SJCRH30 (cell line): ENCODE measurements around the gene NEDD4L. TPM values are rescaled to one million over a fixed set of nuclear protein-coding genes. Genes with fewer than 3 reads are reported as not detected.

ENCODE experiments used
- DNase-seq, 2 experiments: peaks; one replicate each; pipeline ENCODE4 v3.0.0-alpha.2; 2015 to 2020
- H3K27ac ChIP-seq: fragments of 250-450 bp; sonication (Bioruptor Pico); 2 replicates; pipeline ENCODE4 v1.5.1; 2020; ENCODE audit warnings: mild to moderate bottlenecking, moderate library complexity
- H3K27me3 ChIP-seq: fragments of 250-450 bp; sonication (Bioruptor Pico); 2 replicates; pipeline ENCODE4 v1.5.1; 2020; ENCODE audit warnings: mild to moderate bottlenecking, moderate library complexity
- H3K36me3 ChIP-seq: fragments of 250-450 bp; sonication (Bioruptor Pico); 2 replicates; pipeline ENCODE4 v1.5.1; 2020; ENCODE audit warnings: mild to moderate bottlenecking, moderate library complexity
- H3K4me1 ChIP-seq: fragments of 250-450 bp; sonication (Bioruptor Pico); 2 replicates; pipeline ENCODE4 v1.5.1; 2020; ENCODE audit warnings: mild to moderate bottlenecking, moderate library complexity
- H3K4me3 ChIP-seq: fragments of 250-450 bp; sonication (Bioruptor Pico); 2 replicates; pipeline ENCODE4 v1.5.1; 2020; ENCODE audit warnings: mild to moderate bottlenecking, moderate library complexity
- H3K9me3 ChIP-seq: fragments of 250-450 bp; sonication (Bioruptor Pico); replicated peaks from 2 replicates; pipeline ENCODE4 v1.5.1; 2020; ENCODE audit warnings: mild to moderate bottlenecking, moderate library complexity
- total RNA-seq: library from RNA; depleted of rRNA; stranded (reverse); fragments of >200 nt; shearing (Covaris generic); gene quantifications from 2 replicates; pipeline ENCODE4 v1.2.3, GENCODE V29; 2014

NEDD4L gene
- total RNA-seq, 1 experiment from 2014 or later: 29.3 TPM

DNA sequence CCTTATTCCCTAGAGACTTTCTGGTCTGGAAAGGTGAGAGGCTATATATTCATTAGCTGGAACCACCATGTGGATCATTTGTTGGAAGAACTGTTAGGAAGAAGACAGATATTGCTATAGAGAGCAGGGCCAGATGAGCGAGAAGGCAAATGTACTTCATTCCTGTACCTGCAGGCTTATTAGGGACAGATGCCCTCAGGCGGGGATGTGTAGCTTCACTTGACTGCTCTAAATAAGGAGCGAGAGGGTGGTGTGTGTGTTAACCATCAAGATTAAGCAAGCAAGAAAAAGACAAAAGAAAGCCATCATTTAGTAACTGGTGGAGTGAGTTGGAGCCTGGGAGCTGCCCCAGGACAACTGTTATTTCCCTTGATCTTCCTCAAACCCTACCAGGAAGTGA is 36.4 kb downstream of the NEDD4L start:
- DNase-seq: no peak
- no peaks in the 10 kb centered on the region for H3K36me3 ChIP-seq

DNA sequence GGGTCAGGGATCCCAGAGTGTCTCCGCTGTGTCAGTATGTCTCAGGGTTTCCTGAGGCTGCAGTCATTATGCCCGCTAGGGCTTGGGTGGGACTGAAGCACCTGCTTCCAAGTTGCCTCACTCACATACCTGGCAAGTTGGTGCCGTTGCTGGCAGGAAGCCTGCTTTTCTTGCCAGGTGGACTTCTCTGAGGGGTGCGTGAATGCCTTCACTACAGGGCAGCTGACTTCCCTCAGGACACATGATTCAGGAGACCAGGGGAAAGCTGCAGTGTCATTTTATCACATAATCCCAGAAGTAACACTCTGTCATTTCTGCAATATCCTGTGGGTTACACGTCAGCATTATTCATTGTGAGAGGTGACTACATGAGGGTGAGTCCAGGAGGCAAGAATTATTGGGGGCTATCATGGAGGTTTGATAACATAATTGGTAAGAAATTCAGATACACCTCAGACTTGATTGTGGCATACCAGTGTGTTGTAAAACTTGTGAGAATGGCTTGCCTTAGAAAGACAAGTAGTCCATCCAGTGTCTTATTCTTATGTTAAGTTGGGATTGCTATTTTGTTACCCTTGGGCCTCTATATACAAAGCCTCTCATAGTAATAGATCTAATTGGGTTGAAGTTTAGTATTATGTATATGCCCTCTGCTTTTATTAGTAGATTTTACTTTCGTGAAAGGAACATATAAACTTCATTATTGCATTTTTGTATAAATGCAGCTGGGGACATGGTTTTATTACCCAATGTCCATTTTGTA is 44.1 kb downstream of the NEDD4L start:
- Histone ChIP-seq H3K27ac (no peak overlapping the region), H3K4me1 (no peaks in the 10 kb centered on the region), H3K4me3 (no peak overlapping the region), H3K36me3 (no peaks in the 10 kb centered on the region), H3K9me3 (no peaks in the 10 kb centered on the region), H3K27me3 (no peaks in the 10 kb centered on the region)
- DNase-seq: no peak

More for the DNA sequence above, 36.4 kb downstream of the NEDD4L start:
- H3K9me3 ChIP-seq: no peaks in the 10 kb centered on the region
- no peak overlapping the region for H3K27ac ChIP-seq
- H3K4me3 ChIP-seq: no peak overlapping the region
- no peaks in the 10 kb centered on the region for H3K4me1 ChIP-seq
- H3K27me3 ChIP-seq: no peaks in the 10 kb centered on the region

GRCh38 chr18:58088691-58089065 is 44.7 kb downstream of the NEDD4L start:
- Histone ChIP-seq H3K27me3 (no peaks in the 10 kb centered on the region), H3K4me3 (no peak overlapping the region), H3K36me3 (no peaks in the 10 kb centered on the region), H3K9me3 (no peaks in the 10 kb centered on the region), H3K27ac (no peak overlapping the region), H3K4me1 (no peaks in the 10 kb centered on the region)
- DNase-seq: no peak

- Histone ChIP-seq H3K36me3 (no peaks in the 10 kb centered on the region), H3K27ac (no peak overlapping the region), H3K9me3 (no peaks in the 10 kb centered on the region), H3K27me3 (no peaks in the 10 kb centered on the region), H3K4me3 (no peak overlapping the region), H3K4me1 (no peaks in the 10 kb centered on the region)
- DNase-seq: no peak
Observed at GRCh38 chr18:58091099-58091611, 47.1 kb downstream of the NEDD4L start.

DNA sequence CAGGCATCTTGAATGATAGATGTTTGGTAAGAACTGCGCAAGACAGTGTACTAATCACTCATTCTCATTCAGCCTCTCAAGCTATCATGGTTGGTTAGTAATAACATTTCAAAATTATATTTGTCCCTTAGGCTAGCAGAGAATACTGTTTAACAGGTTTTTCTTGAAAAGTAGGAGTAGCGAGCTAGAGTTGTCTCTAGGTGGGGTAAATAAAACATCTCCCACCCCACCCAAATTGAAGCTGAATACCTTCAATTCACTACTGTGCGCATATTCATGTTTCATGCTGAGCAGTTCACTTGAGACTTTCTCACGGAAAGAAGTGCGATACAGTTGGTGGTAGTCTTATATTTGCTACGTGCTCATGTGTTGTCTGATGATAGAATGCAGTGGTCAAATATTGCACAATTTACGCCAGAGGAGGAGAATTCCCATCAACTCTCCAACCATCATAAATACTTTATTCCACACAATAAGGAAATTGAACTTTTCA is 49.3 kb downstream of the NEDD4L start:
- Histone ChIP-seq H3K4me1 (no peaks in the 10 kb centered on the region), H3K27me3 (no peaks in the 10 kb centered on the region), H3K4me3 (no peak overlapping the region), H3K9me3 (no peaks in the 10 kb centered on the region), H3K36me3 (no peaks in the 10 kb centered on the region), H3K27ac (no peak overlapping the region)
- no peak for DNase-seq

GRCh38 chr18:58095222-58095621 is 51.2 kb downstream of the NEDD4L start:
- H3K27me3 ChIP-seq: no peaks in the 10 kb centered on the region
- H3K4me1 ChIP-seq: no peaks in the 10 kb centered on the region
- H3K36me3 ChIP-seq: no peaks in the 10 kb centered on the region
- H3K9me3 ChIP-seq: no peaks in the 10 kb centered on the region
- no peak overlapping the region for H3K4me3 ChIP-seq
- DNase-seq: no peak
- H3K27ac ChIP-seq: no peak overlapping the region

GRCh38 chr18:58095655-58096054 is 51.6 kb downstream of the NEDD4L start:
- Histone ChIP-seq H3K4me1 (no peaks in the 10 kb centered on the region), H3K27ac (no peak overlapping the region)
- no peak for DNase-seq

DNA sequence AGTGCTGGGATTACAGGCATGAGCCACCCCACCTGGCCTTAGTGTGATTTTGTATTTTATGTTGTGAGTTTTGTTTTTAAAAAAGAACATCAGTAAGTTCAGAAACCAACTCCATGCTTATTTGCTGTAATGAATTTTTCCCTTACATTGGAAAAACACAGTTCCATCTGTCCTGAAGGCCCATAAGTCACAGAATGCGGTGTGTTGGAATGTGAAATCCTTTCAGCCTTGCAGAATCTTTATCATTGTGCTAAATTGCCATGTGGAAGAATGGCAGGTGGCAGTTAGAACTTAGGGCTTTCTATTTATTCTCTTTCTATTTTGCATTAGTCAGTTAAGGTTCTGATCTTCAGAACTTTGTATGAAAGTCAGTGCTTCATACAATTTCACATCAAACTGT is 52.6 kb downstream of the NEDD4L start:
- Histone ChIP-seq H3K27ac (no peak overlapping the region), H3K9me3 (no peaks in the 10 kb centered on the region), H3K4me1 (no peaks in the 10 kb centered on the region), H3K36me3 (no peaks in the 10 kb centered on the region), H3K27me3 (no peaks in the 10 kb centered on the region), H3K4me3 (no peak overlapping the region)
- no peak for DNase-seq

More at GRCh38 chr18:58095655-58096054, 51.6 kb downstream of the NEDD4L start:
- Histone ChIP-seq H3K36me3 (no peaks in the 10 kb centered on the region), H3K27me3 (no peaks in the 10 kb centered on the region), H3K4me3 (no peak overlapping the region), H3K9me3 (no peaks in the 10 kb centered on the region)

GRCh38 chr18:58097121-58097906 is 53.3 kb downstream of the NEDD4L start:
- Histone ChIP-seq H3K36me3 (no peaks in the 10 kb centered on the region), H3K27ac (no peak overlapping the region), H3K4me3 (no peak overlapping the region), H3K27me3 (no peaks in the 10 kb centered on the region), H3K9me3 (no peaks in the 10 kb centered on the region), H3K4me1 (no peaks in the 10 kb centered on the region)
- DNase-seq: no peak

DNA sequence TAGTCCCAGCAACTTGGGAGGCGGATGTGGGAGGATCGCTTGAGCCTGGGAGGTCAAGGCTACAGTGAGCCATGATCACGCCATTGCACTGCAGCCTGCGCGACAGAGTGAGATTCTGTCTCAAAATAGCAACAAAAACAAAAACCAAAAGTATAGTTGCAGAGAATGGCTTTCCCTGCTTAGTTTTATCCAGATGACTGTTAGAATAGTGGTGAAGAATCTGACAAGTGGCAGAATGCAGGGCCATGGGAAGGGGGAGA is 53.8 kb downstream of the NEDD4L start:
- no peak for DNase-seq
- Histone ChIP-seq H3K4me1 (no peaks in the 10 kb centered on the region), H3K27me3 (no peaks in the 10 kb centered on the region), H3K27ac (no peak overlapping the region), H3K9me3 (no peaks in the 10 kb centered on the region), H3K4me3 (no peak overlapping the region), H3K36me3 (no peaks in the 10 kb centered on the region)

GRCh38 chr18:58098706-58099105 is 54.7 kb downstream of the NEDD4L start:
- H3K36me3 ChIP-seq: no peaks in the 10 kb centered on the region
- no peak for DNase-seq
- H3K9me3 ChIP-seq: no peaks in the 10 kb centered on the region
- H3K27me3 ChIP-seq: no peaks in the 10 kb centered on the region
- H3K4me3 ChIP-seq: no peak overlapping the region
- H3K4me1 ChIP-seq: no peaks in the 10 kb centered on the region
- no peak overlapping the region for H3K27ac ChIP-seq

DNA sequence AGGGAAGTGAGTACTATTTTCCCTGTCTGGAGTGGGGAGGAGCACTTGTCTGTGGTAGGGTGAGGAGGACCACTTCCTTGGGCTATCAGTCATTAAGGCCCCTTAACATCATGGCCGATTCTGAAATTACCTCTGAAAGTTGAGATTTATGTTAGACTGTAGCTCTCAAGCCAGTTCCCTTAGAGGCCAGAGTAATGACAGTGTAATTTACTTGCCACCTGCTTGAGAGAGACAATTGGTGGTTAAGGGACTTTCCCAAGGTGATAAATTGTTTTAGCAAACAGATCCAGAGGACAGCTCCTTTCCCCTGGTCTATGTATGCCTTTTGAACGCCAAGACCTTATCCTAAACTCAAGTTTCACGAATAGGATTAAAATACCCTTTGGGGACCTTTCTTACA is 56.1 kb downstream of the NEDD4L start:
- DNase-seq: no peak
- Histone ChIP-seq H3K4me3 (no peak overlapping the region), H3K36me3 (no peaks in the 10 kb centered on the region), H3K4me1 (no peaks in the 10 kb centered on the region), H3K27me3 (no peaks in the 10 kb centered on the region), H3K27ac (no peak overlapping the region), H3K9me3 (no peaks in the 10 kb centered on the region)

DNA sequence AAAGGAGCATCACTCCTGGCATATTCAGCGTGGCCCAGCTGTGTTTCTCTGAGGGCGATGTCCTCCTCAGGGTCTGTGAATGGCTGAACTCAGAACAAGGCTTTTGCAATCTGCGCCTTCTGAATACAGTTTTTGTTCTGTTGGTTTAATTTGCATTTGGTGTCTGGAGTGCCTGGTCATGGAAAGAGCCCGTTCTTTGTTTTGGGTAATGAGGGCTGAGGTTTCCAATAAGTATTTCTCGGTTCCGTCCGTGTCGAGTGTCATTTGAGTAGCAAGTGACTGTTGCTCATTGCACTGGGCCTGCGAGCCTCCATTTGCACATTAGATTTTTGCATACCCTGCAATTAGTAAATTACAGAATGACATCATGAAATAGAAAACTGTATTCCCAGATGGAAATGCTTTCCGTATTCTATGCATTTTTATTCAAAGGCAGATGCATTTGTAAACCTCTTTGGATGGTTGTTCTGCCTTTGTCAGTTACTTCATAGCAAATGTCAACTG is 57.3 kb downstream of the NEDD4L start:
- no peaks in the 10 kb centered on the region for H3K9me3 ChIP-seq
- no peaks in the 10 kb centered on the region; the same call in 1 of the 2 replicates for H3K4me1 ChIP-seq
- H3K4me3 ChIP-seq: no peak overlapping the region
- no peaks in the 10 kb centered on the region for H3K36me3 ChIP-seq
- H3K27ac ChIP-seq: no peak overlapping the region
- no peak for DNase-seq
- no peaks in the 10 kb centered on the region for H3K27me3 ChIP-seq

GRCh38 chr18:58102018-58102417 is 58.0 kb downstream of the NEDD4L start:
- H3K27me3 ChIP-seq: no peaks in the 10 kb centered on the region
- no peaks in the 10 kb centered on the region for H3K9me3 ChIP-seq
- H3K36me3 ChIP-seq: no peaks in the 10 kb centered on the region
- no peak for DNase-seq
- no peak overlapping the region for H3K27ac ChIP-seq
- H3K4me1 ChIP-seq: no peaks in the 10 kb centered on the region; the same call in 1 of the 2 replicates
- no peak overlapping the region for H3K4me3 ChIP-seq

GRCh38 chr18:58102875-58103274 is 58.8 kb downstream of the NEDD4L start:
- Histone ChIP-seq H3K27me3 (no peaks in the 10 kb centered on the region), H3K4me1 (no peaks in the 10 kb centered on the region; the same call in 1 of the 2 replicates), H3K27ac (no peak overlapping the region), H3K36me3 (no peaks in the 10 kb centered on the region), H3K9me3 (no peaks in the 10 kb centered on the region), H3K4me3 (no peak overlapping the region)
- no peak for DNase-seq
